SU-DHL-6 (cell line): ENCODE measurements around the gene HAPLN1.

Experiments
- H2AFZ ChIP-seq: fragments of 200-600 bp; sonication (generic); 2 replicates; pipeline ENCODE4 v1.6.1; 2014; ENCODE audit warnings: low read depth, mild to moderate bottlenecking, moderate library complexity, mixed read lengths, antibody characterized with exemption, low read length; ENCODE audit not compliant: severe bottlenecking
- H3F3A ChIP-seq: fragments of 200-600 bp; shearing (Covaris generic); 2 replicates; pipeline ENCODE4 v1.6.0; 2016; ENCODE audit warnings: antibody characterized with exemption, mild to moderate bottlenecking; ENCODE audit not compliant: insufficient read depth
- H3K27ac ChIP-seq: fragments of 200-600 bp; sonication (generic); 2 replicates; pipeline ENCODE4 v1.5.1; 2016; ENCODE audit warnings: low read depth, mild to moderate bottlenecking, low read length, moderate library complexity, mixed read lengths
- H3K27me3 ChIP-seq: fragments of 200-600 bp; sonication (generic), shearing (Covaris generic); 2 replicates; pipeline ENCODE4 v1.6.0; 2014; ENCODE audit warnings: mild to moderate bottlenecking, low read length
- H3K36me3 ChIP-seq: fragments of 200-600 bp; sonication (generic); 2 replicates; pipeline ENCODE4 v1.6.1; 2014; ENCODE audit warnings: mild to moderate bottlenecking, low read length, mixed read lengths
- H3K4me2 ChIP-seq: fragments of 300-600, 200-600 bp; shearing (Covaris generic), sonication (generic); 2 replicates; pipeline ENCODE4 v1.6.0; 2014; ENCODE audit warnings: low read length, low read depth, mild to moderate bottlenecking; ENCODE audit not compliant: poor library complexity, severe bottlenecking
- H3K4me3 ChIP-seq: fragments of 200-600 bp; sonication (generic); 2 replicates; pipeline ENCODE4 v1.5.1; 2014; ENCODE audit warnings: antibody characterized with exemption, low read length, mild to moderate bottlenecking, mixed read lengths; ENCODE audit not compliant: insufficient read depth, poor library complexity, severe bottlenecking
- H3K79me2 ChIP-seq: fragments of 200-600 bp; sonication (generic); 2 replicates; pipeline ENCODE4 v1.6.1; 2014; ENCODE audit warnings: mild to moderate bottlenecking, low read length, moderate library complexity; ENCODE audit not compliant: insufficient read depth
- H3K9ac ChIP-seq: fragments of 200-600 bp; sonication (generic); 2 replicates; pipeline ENCODE4 v1.7.0; 2014; ENCODE audit warnings: mild to moderate bottlenecking, low read length
- H3K9me2 ChIP-seq: fragments of 200-600 bp; sonication (generic); replicated peaks from 2 replicates; pipeline ENCODE4 v1.6.1; 2014; ENCODE audit warnings: low read length; ENCODE audit not compliant: insufficient read depth
- H3K9me3 ChIP-seq: fragments of 200-600 bp; sonication (generic); 2 replicates; pipeline ENCODE4 v1.6.1; 2014; ENCODE audit warnings: low read length, mixed read lengths; ENCODE audit not compliant: insufficient read depth
- H4K20me1 ChIP-seq: fragments of 200-600 bp; sonication (generic); 2 replicates; pipeline ENCODE4 v1.6.1; 2014; ENCODE audit warnings: low read depth, mild to moderate bottlenecking, antibody characterized with exemption, low read length, moderate library complexity, mixed read lengths
- CTCF ChIP-seq: fragments of 200-600 bp; sonication (generic); IDR thresholded peaks from one replicate; pipeline ENCODE4 v1.5.1; 2017; ENCODE audit warnings: antibody characterized with exemption, mild to moderate bottlenecking, low read length, moderate library complexity; ENCODE audit not compliant: insufficient read depth, poor library complexity, severe bottlenecking
- EZH2phosphoT487 ChIP-seq: fragments of 200-600 bp; sonication (generic), shearing (Covaris generic); conservative IDR thresholded peaks from 2 replicates; pipeline ENCODE4 v1.6.1; 2018; ENCODE audit warnings: mild to moderate bottlenecking, antibody characterized with exemption, low read length, moderate library complexity, mixed read lengths

HAPLN1 gene

GRCh38 chr5:83654427-83654994, 66.1 kb downstream of the HAPLN1 start:
- H3K9ac ChIP-seq: no peak overlapping the region
- no peak overlapping the region for H2AFZ ChIP-seq
- no peaks in the 10 kb centered on the region for H3K79me2 ChIP-seq

GRCh38 chr5:83653669-83654068, 67.0 kb downstream of the HAPLN1 start:
- Histone ChIP-seq H3K79me2 (no peaks in the 10 kb centered on the region), H3K9me3 (no peaks in the 10 kb centered on the region), H3K4me2 (no peak overlapping the region), H2AFZ (no peak overlapping the region), H3K27ac (no peak overlapping the region), H4K20me1 (no peaks in the 10 kb centered on the region), H3K4me3 (no peak overlapping the region), H3K9me2 (no peaks in the 10 kb centered on the region), H3F3A (no peaks in the 10 kb centered on the region), H3K27me3 (no peaks in the 10 kb centered on the region), H3K36me3 (no peaks in the 10 kb centered on the region), H3K9ac (no peak overlapping the region)
- TF ChIP-seq CTCF: no peak

More at GRCh38 chr5:83654427-83654994, 66.1 kb downstream of the HAPLN1 start:
- H3F3A ChIP-seq: no peaks in the 10 kb centered on the region
- no peak for TF ChIP-seq CTCF
- no peak for TF ChIP-seq EZH2phosphoT487
- H3K9me2 ChIP-seq: no peaks in the 10 kb centered on the region
- no peaks in the 10 kb centered on the region for H3K9me3 ChIP-seq
- no peaks in the 10 kb centered on the region for H3K36me3 ChIP-seq
- H3K27ac ChIP-seq: no peak overlapping the region
- H3K4me3 ChIP-seq: no peak overlapping the region
- no peak overlapping the region for H3K4me2 ChIP-seq
- no peaks in the 10 kb centered on the region for H3K27me3 ChIP-seq
- no peaks in the 10 kb centered on the region for H4K20me1 ChIP-seq

- Histone ChIP-seq H3K27me3 (no peaks in the 10 kb centered on the region), H3F3A (no peaks in the 10 kb centered on the region), H3K36me3 (no peaks in the 10 kb centered on the region), H3K79me2 (no peaks in the 10 kb centered on the region), H3K9me3 (no peaks in the 10 kb centered on the region), H3K27ac (no peak overlapping the region), H3K9ac (no peak overlapping the region), H4K20me1 (no peaks in the 10 kb centered on the region), H3K9me2 (no peaks in the 10 kb centered on the region), H2AFZ (no peak overlapping the region), H3K4me3 (no peak overlapping the region), H3K4me2 (no peak overlapping the region)
- no peak for TF ChIP-seq CTCF
- TF ChIP-seq EZH2phosphoT487: no peak
These were observed 74.7 kb downstream of the HAPLN1 start for GRCh38 chr5:83645936-83646335.
